SU-DHL-6 (cell line): ENCODE results near the gene NUDT19.

Experiments
- EZH2phosphoT487 ChIP-seq: fragments of 200-600 bp; sonication (generic), shearing (Covaris generic); conservative IDR thresholded peaks from 2 replicates; pipeline ENCODE4 v1.6.1; 2018; ENCODE audit warnings: mild to moderate bottlenecking, antibody characterized with exemption, low read length, moderate library complexity, mixed read lengths
- TF ChIP-seq, protein P1 (sequence below): fragments of 200-600 bp; sonication (generic); IDR thresholded peaks from one replicate; pipeline ENCODE4 v1.5.1; 2017; ENCODE audit warnings: antibody characterized with exemption, mild to moderate bottlenecking, low read length, moderate library complexity; ENCODE audit not compliant: insufficient read depth, poor library complexity, severe bottlenecking

DNA sequence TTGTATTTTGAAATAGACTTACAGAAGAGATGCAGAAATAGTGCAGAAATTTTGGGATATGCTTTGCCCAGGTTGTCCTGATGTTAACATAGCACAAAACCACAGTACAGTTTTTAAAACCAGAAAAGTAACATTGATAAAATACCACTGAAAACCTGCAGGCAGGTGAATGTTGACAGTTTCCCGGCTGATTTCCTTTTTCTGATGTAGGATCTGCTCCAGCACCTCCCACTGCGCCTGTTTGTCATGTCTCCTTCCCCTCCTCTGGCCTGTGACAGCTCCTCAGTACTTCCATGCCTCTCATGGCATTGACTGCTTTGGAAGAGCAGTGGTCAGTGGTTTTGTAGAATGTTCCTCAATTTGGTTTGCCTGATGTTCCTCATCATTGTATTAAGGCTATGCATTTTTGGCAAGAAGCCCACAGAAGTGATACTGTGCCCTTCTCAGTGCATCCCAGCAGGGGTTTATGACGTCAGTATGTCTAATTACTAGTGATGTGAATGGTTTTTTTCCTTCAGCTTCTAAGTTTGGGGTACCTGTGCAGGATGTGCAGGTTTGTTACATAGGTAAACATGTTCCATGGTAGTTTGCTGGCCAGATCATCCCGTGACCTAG, 58.9 kb downstream of the NUDT19 start:
- TF ChIP-seq, protein P1, sequence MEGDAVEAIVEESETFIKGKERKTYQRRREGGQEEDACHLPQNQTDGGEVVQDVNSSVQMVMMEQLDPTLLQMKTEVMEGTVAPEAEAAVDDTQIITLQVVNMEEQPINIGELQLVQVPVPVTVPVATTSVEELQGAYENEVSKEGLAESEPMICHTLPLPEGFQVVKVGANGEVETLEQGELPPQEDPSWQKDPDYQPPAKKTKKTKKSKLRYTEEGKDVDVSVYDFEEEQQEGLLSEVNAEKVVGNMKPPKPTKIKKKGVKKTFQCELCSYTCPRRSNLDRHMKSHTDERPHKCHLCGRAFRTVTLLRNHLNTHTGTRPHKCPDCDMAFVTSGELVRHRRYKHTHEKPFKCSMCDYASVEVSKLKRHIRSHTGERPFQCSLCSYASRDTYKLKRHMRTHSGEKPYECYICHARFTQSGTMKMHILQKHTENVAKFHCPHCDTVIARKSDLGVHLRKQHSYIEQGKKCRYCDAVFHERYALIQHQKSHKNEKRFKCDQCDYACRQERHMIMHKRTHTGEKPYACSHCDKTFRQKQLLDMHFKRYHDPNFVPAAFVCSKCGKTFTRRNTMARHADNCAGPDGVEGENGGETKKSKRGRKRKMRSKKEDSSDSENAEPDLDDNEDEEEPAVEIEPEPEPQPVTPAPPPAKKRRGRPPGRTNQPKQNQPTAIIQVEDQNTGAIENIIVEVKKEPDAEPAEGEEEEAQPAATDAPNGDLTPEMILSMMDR: no peak
- TF ChIP-seq EZH2phosphoT487: no peak
